ENCODE results near the gene LNP1. TPM values are rescaled to one million over a fixed set of nuclear protein-coding genes. Genes with fewer than 3 reads are reported as not detected.
A peak's percentile ranks its signal among the peaks of the same experiment; 100 is the strongest.

Gene LNP1
- total RNA-seq, 6 experiments from 2014 or later, result 0.89 to 1.9 (median 1.7) TPM

DNA sequence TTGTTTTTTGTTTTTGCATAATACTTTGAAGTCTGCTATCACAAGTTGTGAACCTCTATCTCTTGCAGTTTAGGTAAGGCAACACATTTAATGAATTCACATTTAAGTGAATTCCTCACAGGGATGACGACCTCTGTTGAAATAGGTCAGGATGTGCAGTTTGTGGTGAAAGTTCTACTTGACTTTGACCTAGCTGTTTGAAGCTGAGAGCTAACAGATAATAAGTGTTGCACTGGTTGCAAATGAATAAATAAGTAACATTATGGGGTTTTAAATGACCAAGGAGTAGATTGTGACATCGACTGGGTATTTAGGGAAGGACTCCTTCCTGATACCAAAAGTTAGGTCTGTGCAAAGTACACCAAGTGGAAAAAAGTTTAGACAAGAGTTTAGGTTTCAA, 42.9 kb upstream of the LNP1 start:
- Histone ChIP-seq H3K36me3 (peaks cover 0 to 16% (median 8%) of the 10 kb centered on the region in 4 donors), H3K9me3 (no peaks in the 10 kb centered on the region), H3K27ac (peak overlapping the region in 2 of 3 donors; percentile 47 to 64), H3K4me1 (peaks cover 0 to 50% (median 5%) of the 10 kb centered on the region in 4 donors), H3K27me3 (no peaks in the 10 kb centered on the region), H3K4me3 (no peak overlapping the region)
- DNase-seq, result peak in 1 of 3 donors; percentile 54
- intact Hi-C loops (cut with DNase I), result no loop called here
- peak; percentile 77 to 88 (median 80) for ATAC-seq
- WGBS (ENCODE audit: insufficient coverage, low coverage, low lambda C conversion rate, missing lambda C conversion rate), result 10% methylated on average over 2 of the region's 2 CpGs
- TF ChIP-seq POLR2A (IDR thresholded peaks at IDR 0.05), result no peak
- TF ChIP-seq, protein P1, sequence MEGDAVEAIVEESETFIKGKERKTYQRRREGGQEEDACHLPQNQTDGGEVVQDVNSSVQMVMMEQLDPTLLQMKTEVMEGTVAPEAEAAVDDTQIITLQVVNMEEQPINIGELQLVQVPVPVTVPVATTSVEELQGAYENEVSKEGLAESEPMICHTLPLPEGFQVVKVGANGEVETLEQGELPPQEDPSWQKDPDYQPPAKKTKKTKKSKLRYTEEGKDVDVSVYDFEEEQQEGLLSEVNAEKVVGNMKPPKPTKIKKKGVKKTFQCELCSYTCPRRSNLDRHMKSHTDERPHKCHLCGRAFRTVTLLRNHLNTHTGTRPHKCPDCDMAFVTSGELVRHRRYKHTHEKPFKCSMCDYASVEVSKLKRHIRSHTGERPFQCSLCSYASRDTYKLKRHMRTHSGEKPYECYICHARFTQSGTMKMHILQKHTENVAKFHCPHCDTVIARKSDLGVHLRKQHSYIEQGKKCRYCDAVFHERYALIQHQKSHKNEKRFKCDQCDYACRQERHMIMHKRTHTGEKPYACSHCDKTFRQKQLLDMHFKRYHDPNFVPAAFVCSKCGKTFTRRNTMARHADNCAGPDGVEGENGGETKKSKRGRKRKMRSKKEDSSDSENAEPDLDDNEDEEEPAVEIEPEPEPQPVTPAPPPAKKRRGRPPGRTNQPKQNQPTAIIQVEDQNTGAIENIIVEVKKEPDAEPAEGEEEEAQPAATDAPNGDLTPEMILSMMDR (IDR thresholded peaks at IDR 0.05), result no peak

DNA sequence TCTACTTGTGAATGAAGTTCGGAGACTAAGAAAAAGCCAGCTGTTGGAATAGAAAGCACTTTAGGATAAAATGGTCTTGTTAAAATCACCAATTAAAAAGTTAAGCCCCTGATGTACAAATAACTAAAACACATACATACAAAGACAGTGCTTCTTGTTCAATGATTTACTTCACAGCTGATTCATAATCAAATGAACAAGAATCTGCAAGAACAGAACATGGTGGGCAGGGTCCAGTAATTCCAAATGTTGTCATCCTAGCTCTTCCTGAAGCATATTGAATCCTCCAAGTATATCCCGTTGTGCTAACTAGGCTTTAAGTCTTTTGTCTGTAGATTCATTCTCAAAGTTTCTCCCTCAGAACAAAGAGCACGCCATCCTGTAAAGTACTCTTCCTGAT, 42.3 kb upstream of the LNP1 start:
- Histone ChIP-seq H3K9me3 (no peaks in the 10 kb centered on the region), H3K4me1 (peaks cover 0 to 47% (median 4%) of the 10 kb centered on the region in 4 donors), H3K27me3 (no peaks in the 10 kb centered on the region), H3K4me3 (no peak overlapping the region), H3K27ac (peak overlapping the region in 2 of 3 donors; percentile 47 to 64), H3K36me3 (peaks cover 0 to 15% (median 8%) of the 10 kb centered on the region in 4 donors)
- WGBS (ENCODE audit: insufficient coverage, low coverage, low lambda C conversion rate, missing lambda C conversion rate), result 76% methylated on average over 3 of the region's 3 CpGs
- no peak for TF ChIP-seq POLR2A (IDR thresholded peaks at IDR 0.05)
- TF ChIP-seq, protein P1 (IDR thresholded peaks at IDR 0.05), result no peak
- DNase-seq (no peak), ATAC-seq (no peak)
- intact Hi-C loops (cut with DNase I), result no loop called here

DNA sequence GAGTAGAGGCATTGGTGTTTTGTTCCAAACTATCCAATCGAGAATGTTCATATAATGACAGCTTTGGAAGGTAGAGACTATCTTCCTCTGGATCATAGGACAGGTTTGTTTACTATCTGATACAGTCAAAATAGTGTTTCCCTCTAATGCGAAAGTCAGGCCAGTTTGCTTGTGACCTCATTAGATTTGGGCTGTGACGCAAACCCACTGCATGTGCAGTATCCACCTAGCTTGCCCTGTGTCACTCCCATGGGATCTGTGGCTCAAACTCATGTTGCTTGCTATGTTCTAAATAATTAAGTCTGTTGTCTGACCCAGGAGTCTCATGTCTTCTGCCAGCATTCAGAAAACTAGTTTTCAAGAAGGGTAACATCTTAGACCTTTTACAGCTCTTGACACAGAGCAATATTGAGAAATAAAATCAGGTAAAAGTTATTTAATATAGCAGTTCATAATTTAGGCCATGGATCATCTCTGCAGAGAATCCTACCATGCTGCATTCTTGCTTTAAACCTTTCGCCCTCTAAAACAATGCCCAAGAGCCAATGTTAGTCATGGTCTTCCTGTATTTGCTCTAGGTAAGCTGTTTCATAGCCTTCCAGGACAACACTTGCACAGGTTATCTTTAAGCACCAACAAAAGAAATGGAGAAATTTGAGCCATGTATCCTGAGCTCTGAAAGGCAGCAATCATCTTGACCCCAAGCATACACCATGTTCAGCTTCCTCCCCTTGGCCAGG, 40.4 kb upstream of the LNP1 start:
- WGBS (ENCODE audit: insufficient coverage, low coverage, low lambda C conversion rate, missing lambda C conversion rate), result 45% methylated on average over 4 of the region's 4 CpGs

DNA sequence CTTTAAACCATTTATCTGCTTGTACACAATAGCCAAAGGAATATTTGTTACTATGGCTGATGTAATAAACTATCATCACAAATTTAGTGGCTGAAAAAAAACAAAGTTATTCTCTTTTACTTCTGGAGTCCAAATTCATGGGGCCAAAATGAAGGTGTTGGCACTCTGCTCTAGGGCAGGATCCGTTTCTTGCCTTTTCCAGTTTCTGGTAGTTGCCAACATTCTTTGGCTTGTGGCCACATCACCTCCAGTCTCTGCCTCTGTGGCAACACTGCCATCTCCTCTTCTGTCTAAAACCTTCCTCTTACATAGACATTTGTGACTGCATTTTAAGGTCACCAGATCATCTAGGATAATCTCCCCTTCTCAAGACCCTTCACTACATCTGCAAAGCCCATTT, 39.4 kb upstream of the LNP1 start:
- no peaks in the 10 kb centered on the region for H3K9me3 ChIP-seq
- TF ChIP-seq, protein P1 (IDR thresholded peaks at IDR 0.05), result no peak
- TF ChIP-seq POLR2A (IDR thresholded peaks at IDR 0.05), result no peak
- peaks cover 0 to 20% (median 4%) of the 10 kb centered on the region in 4 donors for H3K36me3 ChIP-seq
- 43% methylated on average over 1 of the region's 1 CpG for WGBS (ENCODE audit: insufficient coverage, low coverage, low lambda C conversion rate, missing lambda C conversion rate)
- no peak overlapping the region for H3K4me3 ChIP-seq
- DNase-seq (peak in 1 of 3 donors; percentile 59), ATAC-seq (peak in 2 of 4 donors; percentile 32 to 45)
- H3K27me3 ChIP-seq, result no peaks in the 10 kb centered on the region
- peaks cover 0 to 46% (median 4%) of the 10 kb centered on the region in 4 donors for H3K4me1 ChIP-seq
- intact Hi-C loops (cut with DNase I), result no loop called here
- H3K27ac ChIP-seq, result no peak overlapping the region

More for the DNA sequence above, 40.4 kb upstream of the LNP1 start:
- Histone ChIP-seq H3K27me3 (no peaks in the 10 kb centered on the region), H3K36me3 (peaks cover 0 to 19% (median 5%) of the 10 kb centered on the region in 4 donors), H3K4me3 (no peak overlapping the region), H3K27ac (peak overlapping the region in 2 of 3 donors; percentile 5 to 52), H3K9me3 (no peaks in the 10 kb centered on the region), H3K4me1 (peaks cover 0 to 47% (median 4%) of the 10 kb centered on the region in 4 donors)
- intact Hi-C loops (cut with DNase I), result no loop called here
- DNase-seq (no peak), ATAC-seq (peak; percentile 23 to 59 (median 39))
- TF ChIP-seq, protein P1 (IDR thresholded peaks at IDR 0.05), result no peak
- no peak for TF ChIP-seq POLR2A (IDR thresholded peaks at IDR 0.05)

All from right lobe of liver (tissue), 6 donors.